Large intestine (tissue), 3 donors: Measurements from ENCODE around the gene ABCA7. TPM values are rescaled to one million over a fixed set of nuclear protein-coding genes. Genes with fewer than 3 reads are reported as not detected.

Source experiments
- DNase-seq, 2 donors: peaks; one replicate each; pipeline versions ENCODE4 v3.0.0 to v3.0.0-alpha.2; 2013
- H3K27ac ChIP-seq: one replicate; pipeline ENCODE4 v1.5.1; 2013; ENCODE audit warnings: low read length
- H3K27me3 ChIP-seq: 2 replicates; pipeline ENCODE4 v1.6.1; 2013; ENCODE audit warnings: low read length; ENCODE audit not compliant: control insufficient read depth, insufficient read depth
- H3K36me3 ChIP-seq: 2 replicates; pipeline ENCODE4 v1.6.1; 2013; ENCODE audit warnings: low read length; ENCODE audit not compliant: control insufficient read depth, insufficient read depth
- H3K4me1 ChIP-seq: one replicate; pipeline ENCODE4 v1.6.1; 2013; ENCODE audit warnings: low read length; ENCODE audit not compliant: control insufficient read depth, insufficient read depth
- H3K4me3 ChIP-seq: one replicate; pipeline ENCODE4 v1.5.1; 2013; ENCODE audit warnings: low read length
- H3K9me3 ChIP-seq: one replicate; pipeline ENCODE4 v1.6.1; 2013; ENCODE audit warnings: mild to moderate bottlenecking, low read depth, low read length, moderate library complexity; ENCODE audit not compliant: control insufficient read depth
- WGBS: methylation state at CpG from one replicate; pipeline ENCODE4 v1.1.5; 2013; ENCODE audit warnings: low lambda C conversion rate; ENCODE audit not compliant: insufficient coverage; 5-methylcytosine and 5-hydroxymethylcytosine counted together
- polyA plus RNA-seq: library from polyadenylated mRNA; unstranded; fragments of 120-200 nt; gene quantifications from one replicate; pipeline ENCODE4 v1.2.1, GENCODE V29; 2013

The ABCA7 gene
- polyA plus RNA-seq, 1 donor = 5.7 TPM

GRCh38 chr19:1085053-1085658, 45.2 kb downstream of the ABCA7 start:
- H3K27ac ChIP-seq = no peak overlapping the region
- H3K9me3 ChIP-seq = peaks cover 25% of the 10 kb centered on the region
- H3K4me1 ChIP-seq = peaks cover 21% of the 10 kb centered on the region
- WGBS = 74% methylated on average over 3 of the region's 8 CpGs
- DNase-seq = no peak
- H3K36me3 ChIP-seq = peaks cover 36% of the 10 kb centered on the region
- peaks cover 5% of the 10 kb centered on the region for H3K27me3 ChIP-seq
- H3K4me3 ChIP-seq = no peak overlapping the region

GRCh38 chr19:1085676-1086442, 46.0 kb downstream of the ABCA7 start:
- DNase-seq = no peak
- Histone ChIP-seq H3K4me1 (peaks cover 21% of the 10 kb centered on the region), H3K27ac (no peak overlapping the region)

GRCh38 chr19:1086613-1087012, 46.7 kb downstream of the ABCA7 start:
- Histone ChIP-seq H3K27ac (no peak overlapping the region), H3K4me3 (no peak overlapping the region), H3K9me3 (peaks cover 14% of the 10 kb centered on the region), H3K4me1 (peaks cover 19% of the 10 kb centered on the region), H3K36me3 (peaks cover 46% of the 10 kb centered on the region), H3K27me3 (no peaks in the 10 kb centered on the region)
- no CpG with 5 or more reads among the region's 21 CpGs for WGBS
- no peak for DNase-seq

More at GRCh38 chr19:1085676-1086442, 46.0 kb downstream of the ABCA7 start:
- Histone ChIP-seq H3K27me3 (peaks cover 5% of the 10 kb centered on the region), H3K4me3 (no peak overlapping the region), H3K36me3 (peaks cover 39% of the 10 kb centered on the region), H3K9me3 (peaks cover 22% of the 10 kb centered on the region)
- no CpG with 5 or more reads among the region's 38 CpGs for whole genome bisulfite sequencing

- Histone ChIP-seq H3K27ac (no peak overlapping the region), H3K4me1 (peaks cover 15% of the 10 kb centered on the region), H3K9me3 (peaks cover 13% of the 10 kb centered on the region), H3K36me3 (peaks cover 53% of the 10 kb centered on the region), H3K4me3 (no peak overlapping the region), H3K27me3 (no peaks in the 10 kb centered on the region)
- 50% methylated on average over 2 of the region's 27 CpGs for WGBS
- DNase-seq = no peak
Observed at GRCh38 chr19:1087813-1088415, 48.0 kb downstream of the ABCA7 start.

- Histone ChIP-seq H3K27ac (no peak overlapping the region), H3K4me3 (no peak overlapping the region), H3K36me3 (peaks cover 59% of the 10 kb centered on the region), H3K27me3 (no peaks in the 10 kb centered on the region), H3K9me3 (peaks cover 13% of the 10 kb centered on the region), H3K4me1 (peaks cover 13% of the 10 kb centered on the region)
- no CpG with 5 or more reads among the region's 27 CpGs for WGBS
- no peak for DNase-seq
Observed at GRCh38 chr19:1088416-1089010, 48.6 kb downstream of the ABCA7 start.

- Histone ChIP-seq H3K4me3 (no peak overlapping the region), H3K36me3 (peaks cover 63% of the 10 kb centered on the region), H3K27ac (no peak overlapping the region), H3K9me3 (peaks cover 13% of the 10 kb centered on the region), H3K27me3 (no peaks in the 10 kb centered on the region), H3K4me1 (peaks cover 13% of the 10 kb centered on the region)
- no peak for DNase-seq
- WGBS = no CpG with 5 or more reads among the region's 32 CpGs
Observed at GRCh38 chr19:1089126-1089771, 49.3 kb downstream of the ABCA7 start.

GRCh38 chr19:1089891-1090290, 50.0 kb downstream of the ABCA7 start:
- Histone ChIP-seq H3K4me1 (peaks cover 11% of the 10 kb centered on the region), H3K36me3 (peaks cover 63% of the 10 kb centered on the region), H3K27ac (no peak overlapping the region), H3K4me3 (no peak overlapping the region), H3K9me3 (peaks cover 13% of the 10 kb centered on the region), H3K27me3 (no peaks in the 10 kb centered on the region)
- no peak for DNase-seq
- no CpG with 5 or more reads among the region's 22 CpGs for WGBS

- Histone ChIP-seq H3K36me3 (peaks cover 58% of the 10 kb centered on the region), H3K27me3 (no peaks in the 10 kb centered on the region), H3K4me3 (no peak overlapping the region), H3K4me1 (peaks cover 17% of the 10 kb centered on the region), H3K27ac (no peak overlapping the region), H3K9me3 (peaks cover 9% of the 10 kb centered on the region)
- no peak for DNase-seq
- no CpG with 5 or more reads among the region's 38 CpGs for WGBS
Observed at GRCh38 chr19:1090731-1091543, 51.0 kb downstream of the ABCA7 start.

- H3K4me1 ChIP-seq = peaks cover 17% of the 10 kb centered on the region
- H3K27ac ChIP-seq = no peak overlapping the region
- peaks cover 8% of the 10 kb centered on the region for H3K9me3 ChIP-seq
- whole genome bisulfite sequencing = no CpG with 5 or more reads among the region's 27 CpGs
- no peak for DNase-seq
- no peaks in the 10 kb centered on the region for H3K27me3 ChIP-seq
- H3K36me3 ChIP-seq = peaks cover 52% of the 10 kb centered on the region
- H3K4me3 ChIP-seq = no peak overlapping the region
Observed at GRCh38 chr19:1091544-1092175, 51.8 kb downstream of the ABCA7 start.
